Activated B cell treated with CpG ODN at 0.5 μM for 24 hours (primary cell): ENCODE measurements around the gene SHC4. TPM values are rescaled to one million over a fixed set of nuclear protein-coding genes. Genes with fewer than 3 reads are reported as not detected.
"Not testable (repeated sequence)": the region's sequence is repeated elsewhere in the genome, so short reads cannot be mapped to it uniquely, and the experiment has no call there.

Experiments
- ATAC-seq: fragments of 200-7000 bp; cut with Tn5 transposase; one replicate; pipeline ENCODE4 v1.10.0; 2021; ENCODE audit warnings: low read depth, mild to moderate bottlenecking, moderate library complexity
- CTCF ChIA-PET: fragments of 350-600 bp; sonication (Branson Sonifier 250); formaldehyde crosslinking; loops from one replicate; lab custom pipeline; 2021; ENCODE audit warnings: antibody characterized with exemption; lab: Charles Lee
- POLR2A ChIA-PET: fragments of 350-600 bp; sonication (Branson Sonifier 250); formaldehyde crosslinking; loops from one replicate; lab custom pipeline; 2021; ENCODE audit warnings: antibody characterized with exemption; lab: Charles Lee
- DNase-seq: peaks from one replicate; pipeline ENCODE4 v3.0.0; 2022
- H3K27ac Mint-ChIP-seq: one replicate; pipeline ENCODE4 v1.8.0; 2020; ENCODE audit warnings: mixed read lengths
- H3K27me3 Mint-ChIP-seq: one replicate; pipeline ENCODE4 v1.8.0; 2021; ENCODE audit warnings: mixed read lengths
- H3K36me3 Mint-ChIP-seq: one replicate; pipeline ENCODE4 v1.8.0; 2021; ENCODE audit warnings: low read depth, mixed read lengths
- H3K4me1 Mint-ChIP-seq: one replicate; pipeline ENCODE4 v1.8.0; 2021; ENCODE audit warnings: mixed read lengths
- H3K4me3 Mint-ChIP-seq: one replicate; pipeline ENCODE4 v1.8.0; 2020; ENCODE audit warnings: mild to moderate bottlenecking, mixed read lengths
- H3K9me3 Mint-ChIP-seq: one replicate; pipeline ENCODE4 v1.8.0; 2020; ENCODE audit warnings: mixed read lengths
- intact Hi-C: fragments of 100-400 bp; cut with micrococcal nuclease; formaldehyde crosslinking; loops from one replicate; pipeline ENCODE4 v1.15.1; 2024
- total RNA-seq: library from RNA; stranded (reverse); gene quantifications from 2 replicates; pipeline ENCODE4 v1.2.3, GENCODE V29; 2022
- TF ChIP-seq, protein P1 (sequence below): fragments of 200-600 bp; IDR thresholded peaks from one replicate; pipeline ENCODE4 v1.8.0; 2022; ENCODE audit warnings: antibody characterized with exemption, mild to moderate bottlenecking

The SHC4 gene
- total RNA-seq, 1 donor from 2014 or later: not detected

DNA sequence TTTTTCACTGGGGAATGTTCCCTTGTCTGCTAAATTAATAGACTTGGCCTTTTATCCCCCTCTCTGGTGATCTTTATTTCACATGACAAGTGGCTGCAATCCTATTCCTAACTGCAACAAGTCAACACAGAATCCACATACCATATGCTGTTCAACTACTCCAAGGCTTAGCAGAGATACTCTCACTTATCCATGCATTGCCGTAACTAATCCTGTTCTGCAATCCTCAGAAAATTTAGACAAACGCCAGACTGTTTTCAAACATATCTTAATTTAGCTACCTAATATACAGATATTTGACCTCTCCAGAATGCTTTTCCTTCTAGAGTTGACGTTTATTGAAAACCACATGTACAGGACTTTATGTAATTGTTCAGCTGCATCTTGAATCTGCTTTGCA lies 47.9 kb downstream of the SHC4 start:
- Mint-ChIP-seq H3K9me3 (no peaks in the 10 kb centered on the region), H3K27me3 (peaks cover 35% of the 10 kb centered on the region), H3K4me3 (no peak overlapping the region), H3K4me1 (no peaks in the 10 kb centered on the region), H3K36me3 (no peaks in the 10 kb centered on the region), H3K27ac (no peak overlapping the region)
- TF ChIP-seq, protein P1, sequence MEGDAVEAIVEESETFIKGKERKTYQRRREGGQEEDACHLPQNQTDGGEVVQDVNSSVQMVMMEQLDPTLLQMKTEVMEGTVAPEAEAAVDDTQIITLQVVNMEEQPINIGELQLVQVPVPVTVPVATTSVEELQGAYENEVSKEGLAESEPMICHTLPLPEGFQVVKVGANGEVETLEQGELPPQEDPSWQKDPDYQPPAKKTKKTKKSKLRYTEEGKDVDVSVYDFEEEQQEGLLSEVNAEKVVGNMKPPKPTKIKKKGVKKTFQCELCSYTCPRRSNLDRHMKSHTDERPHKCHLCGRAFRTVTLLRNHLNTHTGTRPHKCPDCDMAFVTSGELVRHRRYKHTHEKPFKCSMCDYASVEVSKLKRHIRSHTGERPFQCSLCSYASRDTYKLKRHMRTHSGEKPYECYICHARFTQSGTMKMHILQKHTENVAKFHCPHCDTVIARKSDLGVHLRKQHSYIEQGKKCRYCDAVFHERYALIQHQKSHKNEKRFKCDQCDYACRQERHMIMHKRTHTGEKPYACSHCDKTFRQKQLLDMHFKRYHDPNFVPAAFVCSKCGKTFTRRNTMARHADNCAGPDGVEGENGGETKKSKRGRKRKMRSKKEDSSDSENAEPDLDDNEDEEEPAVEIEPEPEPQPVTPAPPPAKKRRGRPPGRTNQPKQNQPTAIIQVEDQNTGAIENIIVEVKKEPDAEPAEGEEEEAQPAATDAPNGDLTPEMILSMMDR: no peak
- intact Hi-C loops: no loop called here
- ChIA-PET CTCF (no interaction called here), POLR2A (no interaction called here)
- DNase-seq (no peak), ATAC-seq (no peak)

DNA sequence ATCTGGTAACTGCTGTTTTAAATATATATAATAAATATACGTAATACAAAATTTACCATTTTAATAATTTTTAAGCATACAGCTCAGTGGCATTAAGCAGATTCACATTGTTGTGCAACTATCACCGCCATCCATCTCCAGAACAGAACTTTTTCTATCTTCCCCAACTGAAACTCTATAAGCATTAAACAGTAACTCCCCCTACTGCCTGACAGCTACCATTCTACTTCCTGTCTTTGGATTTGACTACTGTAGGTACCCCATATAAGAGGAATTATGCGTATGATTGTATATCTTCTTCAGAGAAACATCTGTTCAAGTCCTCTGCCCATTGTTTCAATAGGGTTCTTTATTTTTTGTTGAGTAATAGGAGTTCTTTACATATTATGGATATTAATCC lies 49.0 kb downstream of the SHC4 start:
- no peak overlapping the region for H3K27ac Mint-ChIP-seq
- CTCF ChIA-PET: no interaction called here

DNA sequence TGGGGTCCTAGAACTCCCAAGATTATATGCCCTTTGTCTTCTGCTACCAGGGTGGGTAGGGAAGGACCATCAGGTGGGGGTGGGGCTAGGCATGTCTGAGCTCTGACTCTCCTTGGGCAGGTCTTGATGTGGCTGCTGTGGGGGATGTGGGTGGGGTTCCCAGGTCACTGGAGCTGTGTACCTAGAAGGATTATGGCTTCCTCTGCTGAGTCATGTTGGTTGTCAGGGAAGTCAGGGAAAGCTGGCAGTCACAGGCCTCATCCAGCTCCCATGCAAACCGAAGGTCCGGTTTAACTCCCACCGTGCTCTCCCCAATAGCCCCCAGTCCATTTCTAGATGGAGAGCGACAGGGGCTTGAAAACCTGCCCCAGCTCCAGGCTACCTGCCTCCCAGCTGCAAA lies 50.6 kb downstream of the SHC4 start:
- ChIA-PET POLR2A (no interaction called here), CTCF (no interaction called here)
- no peak for ATAC-seq
- no peak for DNase-seq
- H3K36me3 Mint-ChIP-seq: no peaks in the 10 kb centered on the region
- intact Hi-C loops: no loop called here
- H3K4me1 Mint-ChIP-seq: no peaks in the 10 kb centered on the region
- H3K27ac Mint-ChIP-seq: no peak overlapping the region
- TF ChIP-seq, protein P1: no peak
- H3K4me3 Mint-ChIP-seq: no peak overlapping the region
- no peaks in the 10 kb centered on the region for H3K9me3 Mint-ChIP-seq
- H3K27me3 Mint-ChIP-seq: peaks cover 28% of the 10 kb centered on the region

More for the DNA sequence above, 49.0 kb downstream of the SHC4 start:
- TF ChIP-seq, protein P1: no peak
- Mint-ChIP-seq H3K9me3 (no peaks in the 10 kb centered on the region), H3K4me1 (no peaks in the 10 kb centered on the region), H3K4me3 (no peak overlapping the region), H3K27me3 (peaks cover 32% of the 10 kb centered on the region), H3K36me3 (no peaks in the 10 kb centered on the region)
- no peak for ATAC-seq
- intact Hi-C loops: no loop called here
- DNase-seq: no peak
- POLR2A ChIA-PET: no interaction called here

DNA sequence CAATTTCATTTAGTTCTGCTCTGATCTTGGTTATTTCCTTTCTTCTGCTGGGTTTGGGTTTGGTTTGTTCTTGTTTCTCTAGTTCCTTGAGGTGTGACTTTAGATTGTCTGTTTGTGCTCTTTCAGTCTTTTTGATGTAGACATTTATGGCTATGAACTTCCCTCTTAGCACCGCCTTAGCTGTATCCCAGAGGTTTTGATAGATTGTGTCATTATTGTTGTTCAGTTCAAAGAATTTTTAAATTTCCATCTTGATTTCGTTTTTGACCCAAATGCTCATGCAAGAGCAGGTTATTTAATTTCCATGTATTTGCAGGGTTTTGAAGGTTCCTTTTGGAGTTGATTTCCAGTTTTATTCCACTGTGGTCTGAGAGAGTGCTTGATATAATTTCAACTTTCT lies 53.2 kb downstream of the SHC4 start:
- POLR2A ChIA-PET: not testable (repeated sequence)

DNA sequence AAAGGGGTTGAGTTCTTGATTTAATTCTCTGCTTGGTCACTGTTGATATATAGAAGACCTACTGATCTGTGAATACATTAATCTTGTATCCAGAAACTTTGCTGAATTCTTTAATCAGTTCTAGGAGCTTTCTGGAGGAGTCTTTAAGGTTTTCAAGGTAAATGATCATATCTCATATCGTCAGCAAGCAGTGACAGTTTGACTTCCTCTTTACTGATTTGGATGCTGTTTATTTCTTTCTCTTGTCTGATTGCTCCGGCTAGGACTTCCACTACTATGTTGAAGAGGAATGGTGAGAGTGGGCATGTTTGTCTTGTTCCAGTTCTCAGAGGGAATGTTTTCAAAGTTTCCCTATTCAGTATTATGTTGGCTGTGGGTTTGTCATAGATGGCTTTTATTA lies 54.4 kb downstream of the SHC4 start:
- H3K4me3 Mint-ChIP-seq, H3K27ac Mint-ChIP-seq, DNase-seq, H3K36me3 Mint-ChIP-seq, ATAC-seq, H3K9me3 Mint-ChIP-seq, intact Hi-C loops, CTCF ChIA-PET, POLR2A ChIA-PET, H3K4me1 Mint-ChIP-seq: not testable (repeated sequence)
- peaks cover 10% of the 10 kb centered on the region for H3K27me3 Mint-ChIP-seq

More for the DNA sequence above, 53.2 kb downstream of the SHC4 start:
- CTCF ChIA-PET, ATAC-seq, H3K36me3 Mint-ChIP-seq, H3K27ac Mint-ChIP-seq, H3K4me3 Mint-ChIP-seq, DNase-seq, H3K9me3 Mint-ChIP-seq, intact Hi-C loops, H3K4me1 Mint-ChIP-seq: not testable (repeated sequence)
- H3K27me3 Mint-ChIP-seq: peaks cover 10% of the 10 kb centered on the region

DNA sequence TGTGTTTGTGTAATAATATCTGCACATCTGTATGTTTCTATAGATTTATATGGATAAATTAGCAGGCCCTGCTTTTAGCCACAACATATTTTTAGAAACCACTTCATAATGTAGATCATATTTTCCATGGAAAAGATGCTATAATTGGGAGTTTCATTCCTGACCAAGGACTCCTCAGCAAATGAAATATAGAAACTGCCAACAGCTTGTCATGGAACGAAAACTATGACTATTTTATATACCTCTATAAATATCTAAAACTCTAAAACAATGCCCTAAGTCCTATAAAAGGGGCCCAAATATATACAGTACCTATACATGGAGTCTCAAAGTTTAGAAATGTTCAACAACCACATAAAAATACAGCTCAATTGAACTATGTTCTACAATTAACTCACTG lies 57.9 kb downstream of the SHC4 start:
- intact Hi-C loops: no loop called here
- no peak overlapping the region for H3K27ac Mint-ChIP-seq
- no peaks in the 10 kb centered on the region for H3K36me3 Mint-ChIP-seq
- no peaks in the 10 kb centered on the region for H3K4me1 Mint-ChIP-seq
- ATAC-seq: no peak
- no peak overlapping the region for H3K4me3 Mint-ChIP-seq
- ChIA-PET CTCF (no interaction called here), POLR2A (no interaction called here)
- H3K9me3 Mint-ChIP-seq: peaks cover 3% of the 10 kb centered on the region
- TF ChIP-seq, protein P1: no peak
- DNase-seq: no peak
- no peaks in the 10 kb centered on the region for H3K27me3 Mint-ChIP-seq
